CD4-positive, alpha-beta T cell (primary cell): ENCODE measurements around the gene STAMBPL1. TPM values are rescaled to one million over a fixed set of nuclear protein-coding genes. Genes with fewer than 3 reads are reported as not detected.

Source experiments
- ATAC-seq: fragments of 200-7000 bp; cut with Tn5 transposase; one replicate; pipeline ENCODE4 v1.10.0; 2022; ENCODE audit warnings: mild to moderate bottlenecking; ENCODE audit not compliant: poor library complexity
- CTCF ChIA-PET: fragments of 350-600 bp; sonication (Branson Sonifier 250); formaldehyde crosslinking; loops from one replicate; lab custom pipeline; 2021; ENCODE audit warnings: antibody characterized with exemption, inconsistent platforms; lab: Charles Lee
- POLR2A ChIA-PET: fragments of 350-600 bp; sonication (Branson Sonifier 250); formaldehyde crosslinking; loops from one replicate; lab custom pipeline; 2021; ENCODE audit warnings: antibody characterized with exemption, inconsistent platforms; lab: Charles Lee
- DNase-seq, 14 experiments: peaks; one replicate each; pipeline ENCODE4 v3.0.0-alpha.2; 2013 to 2020; ENCODE audit warnings: mixed read lengths in 2 of 14
- H3K27ac ChIP-seq, 2 donors: one replicate each; pipeline versions ENCODE4 v1.5.1 to v1.7.0; 2013; ENCODE audit warnings: low read length in 2 of 2, low read depth in 1 of 2, mild to moderate bottlenecking in 1 of 2
- H3K27me3 ChIP-seq, 2 experiments: 1 replicate in 1 of 2; 2 replicates in 1 of 2; pipeline versions ENCODE4 v1.6.1 to v1.7.0; 2013; ENCODE audit warnings: low read length in 2 of 2, control low read depth in 1 of 2, mild to moderate bottlenecking in 1 of 2, moderate library complexity in 1 of 2; ENCODE audit not compliant: insufficient read depth in 2 of 2, control insufficient read depth in 1 of 2
- H3K36me3 ChIP-seq: one replicate; pipeline ENCODE4 v1.6.1; 2013; ENCODE audit warnings: low read length, control low read depth; ENCODE audit not compliant: insufficient read depth
- H3K4me1 ChIP-seq: one replicate; pipeline ENCODE4 v1.6.1; 2013; ENCODE audit warnings: low read length, control low read depth; ENCODE audit not compliant: insufficient read depth
- H3K4me3 ChIP-seq: one replicate; pipeline ENCODE4 v1.5.1; 2013; ENCODE audit warnings: mild to moderate bottlenecking, low read length, moderate library complexity
- H3K9me3 ChIP-seq, 2 experiments: 1 replicate in 1 of 2; 2 replicates in 1 of 2; pipeline versions ENCODE4 v1.6.1 to v1.7.0; 2013; ENCODE audit warnings: low read length in 2 of 2, mild to moderate bottlenecking in 2 of 2, control low read depth in 1 of 2, moderate library complexity in 1 of 2; ENCODE audit not compliant: control insufficient read depth in 1 of 2, insufficient read depth in 1 of 2
- H3K27ac Mint-ChIP-seq: one replicate; pipeline ENCODE4 v1.8.0; 2020; ENCODE audit warnings: mixed read lengths
- H3K27me3 Mint-ChIP-seq: one replicate; pipeline ENCODE4 v1.8.0; 2021; ENCODE audit warnings: mixed read lengths
- H3K36me3 Mint-ChIP-seq: one replicate; pipeline ENCODE4 v1.8.0; 2021; ENCODE audit warnings: low read depth, mixed read lengths
- H3K4me1 Mint-ChIP-seq: one replicate; pipeline ENCODE4 v1.8.0; 2021; ENCODE audit warnings: low read depth, mixed read lengths
- H3K4me3 Mint-ChIP-seq: one replicate; pipeline ENCODE4 v1.8.0; 2020; ENCODE audit warnings: mild to moderate bottlenecking, mixed read lengths
- H3K9me3 Mint-ChIP-seq: one replicate; pipeline ENCODE4 v1.8.0; 2020; ENCODE audit warnings: mixed read lengths
- CTCF ChIP-seq: fragments of 200-600 bp; IDR thresholded peaks from one replicate; pipeline ENCODE4 v1.8.0; 2022; ENCODE audit warnings: antibody characterized with exemption, mild to moderate bottlenecking
- intact Hi-C, 2 experiments: fragments of 100-400 bp; cut with DNase I in 1 of 2; cut with micrococcal nuclease in 1 of 2; formaldehyde crosslinking; loops; one replicate each; pipeline versions ENCODE4 v1.15.1 to v1.9.0; 2023 to 2025; cut with DNase I, micrococcal nuclease
- total RNA-seq, 174 experiments: library from RNA in 2 of 174; stranded (reverse) in 2 of 174; gene quantifications; one replicate each; pipeline ENCODE4 v1.2.3 and lab custom pipeline; 2021 to 2026

STAMBPL1 gene
- total RNA-seq, 2 experiments from 2014 or later = 23.7 to 26.7 TPM

GRCh38 chr10:88901984-88902789 is 22.1 kb downstream of the STAMBPL1 start:
- peaks cover 7% of the 10 kb centered on the region for H3K4me1 ChIP-seq
- no peaks in the 10 kb centered on the region for H3K9me3 Mint-ChIP-seq
- CTCF ChIA-PET = no interaction called here
- intact Hi-C loops = no loop called here
- H3K4me3 ChIP-seq = no peak overlapping the region
- peaks cover 45% of the 10 kb centered on the region for H3K36me3 ChIP-seq
- H3K27me3 ChIP-seq = no peaks in the 10 kb centered on the region
- H3K9me3 ChIP-seq = no peaks in the 10 kb centered on the region
- ATAC-seq (no peak), DNase-seq (no peak)
- no peak for TF ChIP-seq CTCF
- POLR2A ChIA-PET = interaction anchor here (0.6 to 4.8 kb wide), 2 partner anchors 21 to 22 kb away, joined by 4 to 25 read pairs; partner anchors contain the start of gene STAMBPL1
- no peak overlapping the region for H3K27ac ChIP-seq
- no peaks in the 10 kb centered on the region for H3K27me3 Mint-ChIP-seq
- H3K27ac Mint-ChIP-seq = peak overlapping the region; percentile 18
- peaks cover 65% of the 10 kb centered on the region for H3K36me3 Mint-ChIP-seq
- peaks cover 43% of the 10 kb centered on the region for H3K4me1 Mint-ChIP-seq
- no peak overlapping the region for H3K4me3 Mint-ChIP-seq

GRCh38 chr10:88903715-88904114 is 23.7 kb downstream of the STAMBPL1 start:
- H3K4me3 ChIP-seq = no peak overlapping the region

GRCh38 chr10:88906921-88907320 is 26.9 kb downstream of the STAMBPL1 start:
- Histone ChIP-seq H3K4me1 (no peaks in the 10 kb centered on the region), H3K27me3 (no peaks in the 10 kb centered on the region), H3K4me3 (no peak overlapping the region), H3K27ac (no peak overlapping the region), H3K9me3 (no peaks in the 10 kb centered on the region), H3K36me3 (peaks cover 68% of the 10 kb centered on the region)
- no peaks in the 10 kb centered on the region for H3K27me3 Mint-ChIP-seq
- H3K9me3 Mint-ChIP-seq = no peaks in the 10 kb centered on the region
- ChIA-PET POLR2A (interaction anchor here (0.6 to 1.6 kb wide), 2 partner anchors 27 to 507 kb away, joined by 3 to 4 read pairs; partner anchors contain the start of genes IFIT5 and STAMBPL1), CTCF (interaction anchor here (1.2 to 1.7 kb wide), 2 partner anchors 28 to 71 kb away, joined by 4 to 6 read pairs; no protein-coding TSS in a partner anchor)
- H3K27ac Mint-ChIP-seq = no peak overlapping the region
- ATAC-seq = no peak
- H3K4me3 Mint-ChIP-seq = no peak overlapping the region
- H3K36me3 Mint-ChIP-seq = peaks cover 81% of the 10 kb centered on the region
- no peak for TF ChIP-seq CTCF
- DNase-seq = no peak
- H3K4me1 Mint-ChIP-seq = peaks cover 14% of the 10 kb centered on the region
- intact Hi-C loops = no loop called here

More at GRCh38 chr10:88903715-88904114, 23.7 kb downstream of the STAMBPL1 start:
- peaks cover 54% of the 10 kb centered on the region for H3K36me3 ChIP-seq
- peaks cover 2% of the 10 kb centered on the region for H3K4me1 ChIP-seq
- no peak for ATAC-seq
- H3K27me3 ChIP-seq = no peaks in the 10 kb centered on the region
- Mint-ChIP-seq H3K4me1 (peaks cover 28% of the 10 kb centered on the region), H3K27me3 (no peaks in the 10 kb centered on the region), H3K9me3 (no peaks in the 10 kb centered on the region), H3K27ac (no peak overlapping the region), H3K4me3 (no peak overlapping the region), H3K36me3 (peaks cover 74% of the 10 kb centered on the region)
- intact Hi-C loops = no loop called here
- no peak for DNase-seq
- no peak overlapping the region for H3K27ac ChIP-seq
- no peaks in the 10 kb centered on the region for H3K9me3 ChIP-seq
- ChIA-PET CTCF (no interaction called here), POLR2A (interaction anchor here (1.0 kb wide), 1 partner anchor 24 kb away, joined by 3 read pairs; no protein-coding TSS in a partner anchor)
- no peak for TF ChIP-seq CTCF
